IPS-18a (cell line): ENCODE measurements around the gene RAPGEF2.

Experiments
- H3K27ac ChIP-seq: one replicate; pipeline ENCODE4 v1.5.1; 2013; ENCODE audit warnings: low read length
- H3K27me3 ChIP-seq: one replicate; pipeline ENCODE4 v1.6.1; 2013; ENCODE audit warnings: mild to moderate bottlenecking, low read length; ENCODE audit not compliant: control insufficient read depth, insufficient read depth
- H3K36me3 ChIP-seq: one replicate; pipeline ENCODE4 v1.6.1; 2013; ENCODE audit warnings: low read depth, low read length; ENCODE audit not compliant: control insufficient read depth
- H3K4me1 ChIP-seq: one replicate; pipeline ENCODE4 v1.6.1; 2013; ENCODE audit warnings: low read depth, low read length; ENCODE audit not compliant: control insufficient read depth
- H3K4me3 ChIP-seq: one replicate; pipeline ENCODE4 v1.5.1; 2013; ENCODE audit warnings: low read length
- H3K9ac ChIP-seq: one replicate; pipeline ENCODE4 v1.6.1; 2013; ENCODE audit warnings: mild to moderate bottlenecking, low read length, moderate library complexity
- H3K9me3 ChIP-seq: one replicate; pipeline ENCODE4 v1.6.1; 2013; ENCODE audit warnings: low read depth, low read length; ENCODE audit not compliant: control insufficient read depth

RAPGEF2 gene

GRCh38 chr4:159344877-159345276 is 242.0 kb downstream of the RAPGEF2 start:
- Histone ChIP-seq H3K9me3 (no peaks in the 10 kb centered on the region), H3K4me3 (no peak overlapping the region), H3K27ac (no peak overlapping the region), H3K4me1 (no peaks in the 10 kb centered on the region), H3K27me3 (no peaks in the 10 kb centered on the region), H3K9ac (no peak overlapping the region), H3K36me3 (peaks cover 48% of the 10 kb centered on the region)

- Histone ChIP-seq H3K9me3 (no peaks in the 10 kb centered on the region), H3K36me3 (peaks cover 49% of the 10 kb centered on the region)
Observed at GRCh38 chr4:159346681-159347080, 243.8 kb downstream of the RAPGEF2 start.

GRCh38 chr4:159347813-159348212 is 244.9 kb downstream of the RAPGEF2 start:
- no peak overlapping the region for H3K27ac ChIP-seq
- H3K4me1 ChIP-seq = no peaks in the 10 kb centered on the region
- H3K4me3 ChIP-seq = no peak overlapping the region
- no peaks in the 10 kb centered on the region for H3K9me3 ChIP-seq
- no peaks in the 10 kb centered on the region for H3K27me3 ChIP-seq
- no peak overlapping the region for H3K9ac ChIP-seq
- peaks cover 53% of the 10 kb centered on the region for H3K36me3 ChIP-seq

More at GRCh38 chr4:159346681-159347080, 243.8 kb downstream of the RAPGEF2 start:
- H3K4me3 ChIP-seq = no peak overlapping the region
- H3K27ac ChIP-seq = no peak overlapping the region
- H3K4me1 ChIP-seq = no peaks in the 10 kb centered on the region
- no peaks in the 10 kb centered on the region for H3K27me3 ChIP-seq
- no peak overlapping the region for H3K9ac ChIP-seq

GRCh38 chr4:159349332-159349731 is 246.5 kb downstream of the RAPGEF2 start:
- Histone ChIP-seq H3K9me3 (no peaks in the 10 kb centered on the region), H3K27ac (no peak overlapping the region), H3K9ac (no peak overlapping the region), H3K4me3 (no peak overlapping the region), H3K4me1 (no peaks in the 10 kb centered on the region), H3K27me3 (no peaks in the 10 kb centered on the region), H3K36me3 (peaks cover 53% of the 10 kb centered on the region)

GRCh38 chr4:159352609-159353008 is 249.7 kb downstream of the RAPGEF2 start:
- no peaks in the 10 kb centered on the region for H3K27me3 ChIP-seq

GRCh38 chr4:159353422-159354116 is 250.7 kb downstream of the RAPGEF2 start:
- Histone ChIP-seq H3K27me3 (no peaks in the 10 kb centered on the region), H3K9me3 (no peaks in the 10 kb centered on the region), H3K36me3 (peaks cover 51% of the 10 kb centered on the region), H3K9ac (no peak overlapping the region), H3K4me1 (no peaks in the 10 kb centered on the region), H3K27ac (no peak overlapping the region), H3K4me3 (no peak overlapping the region)

More at GRCh38 chr4:159352609-159353008, 249.7 kb downstream of the RAPGEF2 start:
- no peaks in the 10 kb centered on the region for H3K9me3 ChIP-seq
- peaks cover 47% of the 10 kb centered on the region for H3K36me3 ChIP-seq
- no peak overlapping the region for H3K4me3 ChIP-seq
- H3K4me1 ChIP-seq = no peaks in the 10 kb centered on the region
- H3K27ac ChIP-seq = no peak overlapping the region
- H3K9ac ChIP-seq = no peak overlapping the region

- no peak overlapping the region for H3K9ac ChIP-seq
- H3K4me3 ChIP-seq = no peak overlapping the region
- no peaks in the 10 kb centered on the region for H3K27me3 ChIP-seq
- peaks cover 62% of the 10 kb centered on the region for H3K36me3 ChIP-seq
- no peak overlapping the region for H3K27ac ChIP-seq
- H3K9me3 ChIP-seq = no peaks in the 10 kb centered on the region
- no peaks in the 10 kb centered on the region for H3K4me1 ChIP-seq
Observed at GRCh38 chr4:159355466-159355865, 252.6 kb downstream of the RAPGEF2 start.

GRCh38 chr4:159357350-159357749 is 254.5 kb downstream of the RAPGEF2 start:
- Histone ChIP-seq H3K9ac (no peak overlapping the region), H3K4me1 (no peaks in the 10 kb centered on the region), H3K27me3 (no peaks in the 10 kb centered on the region), H3K36me3 (peaks cover 52% of the 10 kb centered on the region), H3K27ac (no peak overlapping the region), H3K9me3 (no peaks in the 10 kb centered on the region), H3K4me3 (no peak overlapping the region)

- H3K9me3 ChIP-seq = no peaks in the 10 kb centered on the region
- H3K4me1 ChIP-seq = no peaks in the 10 kb centered on the region
- H3K27ac ChIP-seq = no peak overlapping the region
- peaks cover 43% of the 10 kb centered on the region for H3K36me3 ChIP-seq
- no peak overlapping the region for H3K9ac ChIP-seq
- H3K4me3 ChIP-seq = no peak overlapping the region
- H3K27me3 ChIP-seq = no peaks in the 10 kb centered on the region
Observed at GRCh38 chr4:159358226-159358625, 255.3 kb downstream of the RAPGEF2 start.

- Histone ChIP-seq H3K36me3 (peaks cover 34% of the 10 kb centered on the region), H3K9ac (no peak overlapping the region), H3K27ac (no peak overlapping the region), H3K9me3 (no peaks in the 10 kb centered on the region), H3K4me1 (no peaks in the 10 kb centered on the region), H3K4me3 (no peak overlapping the region), H3K27me3 (no peaks in the 10 kb centered on the region)
Observed at GRCh38 chr4:159360549-159360948, 257.7 kb downstream of the RAPGEF2 start.

GRCh38 chr4:159363361-159363760 is 260.5 kb downstream of the RAPGEF2 start:
- H3K27me3 ChIP-seq = no peaks in the 10 kb centered on the region
- H3K9ac ChIP-seq = no peak overlapping the region
- H3K9me3 ChIP-seq = no peaks in the 10 kb centered on the region
- H3K36me3 ChIP-seq = peaks cover 20% of the 10 kb centered on the region
- no peak overlapping the region for H3K4me3 ChIP-seq
- no peaks in the 10 kb centered on the region for H3K4me1 ChIP-seq
- H3K27ac ChIP-seq = no peak overlapping the region
